Left lung (tissue), 10 donors: Measurements from ENCODE around the gene EIF4H. TPM values are rescaled to one million over a fixed set of nuclear protein-coding genes. Genes with fewer than 3 reads are reported as not detected.
A peak's percentile ranks its signal among the peaks of the same experiment; 100 is the strongest.
"Not testable (repeated sequence)": the region's sequence is repeated elsewhere in the genome, so short reads cannot be mapped to it uniquely, and the experiment has no call there.

Source experiments
- ATAC-seq: fragments of 200-7000 bp; cut with Tn5 transposase; one replicate; pipeline ENCODE4 v1.9.1; 2020; ENCODE audit warnings: moderate library complexity
- DNase-seq, 4 donors: peaks; one replicate each; pipeline ENCODE4 v3.0.0-alpha.2; 2013 to 2020
- H3K27ac ChIP-seq, 2 donors: fragments of 200-600 bp; sonication (generic) in 1 of 2; one replicate each; pipeline versions ENCODE4 v1.5.0 to v1.8.0; 2020 to 2021
- H3K27me3 ChIP-seq, 2 donors: fragments of 200-600 bp; sonication (generic) in 1 of 2; one replicate each; pipeline versions ENCODE4 v1.5.0 to v1.8.0; 2020 to 2021
- H3K36me3 ChIP-seq, 2 donors: fragments of 200-600 bp; sonication (generic) in 1 of 2; one replicate each; pipeline versions ENCODE4 v1.5.0 to v1.8.0; 2020 to 2021
- H3K4me1 ChIP-seq, 2 donors: fragments of 200-600 bp; one replicate each; pipeline ENCODE4 v1.8.0; 2021
- H3K4me3 ChIP-seq, 2 donors: fragments of 200-600 bp; sonication (generic) in 1 of 2; one replicate each; pipeline versions ENCODE4 v1.5.0 to v1.8.0; 2020 to 2021; ENCODE audit warnings: mild to moderate bottlenecking in 1 of 2
- H3K9me3 ChIP-seq, 2 donors: fragments of 200-600 bp; sonication (generic) in 1 of 2; one replicate each; pipeline versions ENCODE4 v1.5.0 to v1.8.0; 2020 to 2021
- intact Hi-C, 2 donors: fragments of 100-400 bp; cut with DNase I; formaldehyde crosslinking; loops; one replicate each; pipeline versions ENCODE4 v1.11.2 to v1.14.2; 2022
- polyA plus RNA-seq, 6 donors: library from polyadenylated mRNA; unstranded; fragments of 120-200 nt; gene quantifications; one replicate each; pipeline ENCODE4 v1.2.1, GENCODE V29; 2013; ENCODE audit not compliant: insufficient read length in 6 of 6
- total RNA-seq, 2 donors: library from RNA; stranded (reverse); fragmentation: NEBNext Ultra II Directional; extraction: Animal tissue kit (Norgen Biotek cat#: 25700); gene quantifications; one replicate each; pipeline ENCODE4 v1.2.1, GENCODE V29; 2021
- TF ChIP-seq, protein P1 (sequence below), 2 donors: fragments of 200-600 bp; sonication (generic) in 1 of 2; IDR thresholded peaks; one replicate each; pipeline versions ENCODE4 v1.5.0 to v1.8.0; 2021; ENCODE audit warnings: antibody characterized with exemption in 2 of 2
- donor health status: DM: no; HTN: yes; CAD: no.
- donor health status: DM: no; HTN: no; CAD: no.

EIF4H gene
- total and polyA plus RNA-seq, 8 donors: 203 to 308 (median 264) TPM

DNA sequence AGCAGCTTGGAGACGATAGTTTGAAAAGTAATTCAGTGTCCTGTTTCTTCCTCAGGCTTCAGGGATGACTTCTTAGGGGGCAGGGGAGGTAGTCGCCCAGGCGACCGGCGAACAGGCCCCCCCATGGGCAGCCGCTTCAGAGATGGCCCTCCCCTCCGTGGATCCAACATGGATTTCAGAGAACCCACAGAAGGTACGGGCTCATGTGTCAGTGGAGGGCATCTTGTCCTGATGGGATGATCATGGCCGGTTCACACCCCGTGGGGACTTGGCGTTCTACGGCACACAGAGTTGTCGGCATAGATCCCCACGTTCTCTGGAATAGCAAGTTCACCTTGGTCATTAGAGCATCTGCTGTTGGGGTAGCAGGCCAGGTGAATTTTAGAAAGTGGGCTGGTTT, 20.5 kb downstream of the EIF4H start:
- Histone ChIP-seq H3K27me3 (no peaks in the 10 kb centered on the region), H3K4me1 (no peaks in the 10 kb centered on the region), H3K4me3 (no peak overlapping the region), H3K27ac (no peak overlapping the region), H3K36me3 (peaks cover 0 to 90% of the 10 kb centered on the region in 2 donors), H3K9me3 (no peaks in the 10 kb centered on the region)
- DNase-seq (no peak), ATAC-seq (no peak)
- intact Hi-C loops: no loop called here
- TF ChIP-seq, protein P1, sequence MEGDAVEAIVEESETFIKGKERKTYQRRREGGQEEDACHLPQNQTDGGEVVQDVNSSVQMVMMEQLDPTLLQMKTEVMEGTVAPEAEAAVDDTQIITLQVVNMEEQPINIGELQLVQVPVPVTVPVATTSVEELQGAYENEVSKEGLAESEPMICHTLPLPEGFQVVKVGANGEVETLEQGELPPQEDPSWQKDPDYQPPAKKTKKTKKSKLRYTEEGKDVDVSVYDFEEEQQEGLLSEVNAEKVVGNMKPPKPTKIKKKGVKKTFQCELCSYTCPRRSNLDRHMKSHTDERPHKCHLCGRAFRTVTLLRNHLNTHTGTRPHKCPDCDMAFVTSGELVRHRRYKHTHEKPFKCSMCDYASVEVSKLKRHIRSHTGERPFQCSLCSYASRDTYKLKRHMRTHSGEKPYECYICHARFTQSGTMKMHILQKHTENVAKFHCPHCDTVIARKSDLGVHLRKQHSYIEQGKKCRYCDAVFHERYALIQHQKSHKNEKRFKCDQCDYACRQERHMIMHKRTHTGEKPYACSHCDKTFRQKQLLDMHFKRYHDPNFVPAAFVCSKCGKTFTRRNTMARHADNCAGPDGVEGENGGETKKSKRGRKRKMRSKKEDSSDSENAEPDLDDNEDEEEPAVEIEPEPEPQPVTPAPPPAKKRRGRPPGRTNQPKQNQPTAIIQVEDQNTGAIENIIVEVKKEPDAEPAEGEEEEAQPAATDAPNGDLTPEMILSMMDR (IDR thresholded peaks at IDR 0.05): no peak

GRCh38 chr7:74195139-74195860, 21.1 kb downstream of the EIF4H start:
- peaks cover 0 to 84% of the 10 kb centered on the region in 2 donors for H3K36me3 ChIP-seq
- H3K4me1 ChIP-seq, H3K27me3 ChIP-seq, H3K9me3 ChIP-seq, DNase-seq, intact Hi-C loops, H3K4me3 ChIP-seq, H3K27ac ChIP-seq: not testable (repeated sequence)
- ATAC-seq: peak; percentile 27

GRCh38 chr7:74195968-74196654, 22.0 kb downstream of the EIF4H start:
- intact Hi-C loops, H3K4me1 ChIP-seq, ATAC-seq, H3K4me3 ChIP-seq, H3K27me3 ChIP-seq, H3K27ac ChIP-seq, H3K9me3 ChIP-seq: not testable (repeated sequence)
- DNase-seq: peak in 1 of 4 donors; percentile 65
- H3K36me3 ChIP-seq: peaks cover 0 to 76% of the 10 kb centered on the region in 2 donors

- no peaks in the 10 kb centered on the region for H3K4me1 ChIP-seq
- H3K27me3 ChIP-seq: no peaks in the 10 kb centered on the region
- H3K36me3 ChIP-seq: peaks cover 0 to 61% of the 10 kb centered on the region in 2 donors
- DNase-seq (no peak), ATAC-seq (no peak)
- no peak overlapping the region for H3K4me3 ChIP-seq
- intact Hi-C loops: no loop called here
- TF ChIP-seq, protein P1 (IDR thresholded peaks at IDR 0.05): no peak
- H3K27ac ChIP-seq: no peak overlapping the region
- no peaks in the 10 kb centered on the region for H3K9me3 ChIP-seq
Measured at GRCh38 chr7:74197449-74198124, 23.4 kb downstream of the EIF4H start.

DNA sequence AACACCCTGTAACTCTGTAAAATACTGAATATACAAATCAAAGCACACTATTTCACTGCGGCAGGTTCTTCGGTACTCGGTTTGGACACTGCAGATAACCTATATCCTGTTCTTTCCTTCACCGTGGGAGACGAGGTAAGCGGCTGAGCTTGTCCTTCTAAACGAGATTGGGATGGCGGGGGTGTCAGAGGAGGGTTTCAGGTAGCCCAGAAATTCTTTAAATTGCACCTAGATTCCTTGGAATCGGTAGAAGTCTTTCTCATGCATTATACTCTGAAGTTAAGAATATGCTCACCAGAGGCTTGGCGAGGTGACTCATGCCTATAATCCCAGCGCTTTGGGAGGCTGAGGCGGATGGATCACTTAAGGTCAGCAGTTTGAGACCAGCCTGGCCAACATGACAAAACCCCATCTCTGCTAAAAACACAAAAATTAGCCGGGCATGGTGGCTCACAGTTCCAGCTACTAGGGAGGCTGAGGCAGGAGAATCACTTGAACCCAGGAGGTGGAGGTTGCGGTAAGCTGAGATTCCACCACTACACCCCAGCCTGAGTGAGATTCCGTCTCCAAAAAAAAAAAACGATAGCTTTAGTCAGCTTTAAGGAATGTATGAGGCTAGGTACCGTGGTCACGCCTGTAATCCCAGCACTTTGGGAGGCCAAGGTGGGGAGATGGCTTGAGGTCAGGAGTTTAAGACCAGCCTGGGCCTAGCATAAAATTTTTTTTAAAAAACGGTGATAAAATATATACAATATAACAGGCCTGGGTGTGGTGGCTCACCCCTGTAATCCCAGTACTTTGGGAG, 25.6 kb downstream of the EIF4H start:
- Histone ChIP-seq H3K27me3 (no peaks in the 10 kb centered on the region), H3K4me1 (peaks cover 0 to 8% of the 10 kb centered on the region in 2 donors), H3K36me3 (peaks cover 0 to 40% of the 10 kb centered on the region in 2 donors), H3K27ac (no peak overlapping the region), H3K9me3 (no peaks in the 10 kb centered on the region), H3K4me3 (no peak overlapping the region)
- intact Hi-C loops: no loop called here
- DNase-seq (no peak), ATAC-seq (no peak)
- TF ChIP-seq, protein P1 (IDR thresholded peaks at IDR 0.05): no peak
